ENCODE measurements around the gene C2CD2L.
A peak's percentile ranks its signal among the peaks of the same experiment; 100 is the strongest.

C2CD2L gene

GRCh38 chr11:119149018-119149785, 42.1 kb downstream of the C2CD2L start, which contains the start of gene ABCG4:
ABCG4 (plus strand) TSS chr11:119149052; CDS start chr11:119149966, 914 bp downstream.
- H3K36me3 ChIP-seq (ENCODE audit: insufficient read depth, low read length): no peaks in the 10 kb centered on the region
- H3K79me2 ChIP-seq (ENCODE audit: insufficient read depth, low read length): no peaks in the 10 kb centered on the region
- H2AFZ ChIP-seq (ENCODE audit: low read length): peak within 1 kb of the TSS; percentile 90
- H3K27me3 ChIP-seq (ENCODE audit: insufficient read depth, low read length, poor library complexity, severe bottlenecking): peaks cover 4% of the 10 kb centered on the region
- peak within 1 kb of the TSS; percentile 88 for H3K4me2 ChIP-seq (ENCODE audit: low read depth, low read length, poor library complexity, severe bottlenecking)
- H3K9me3 ChIP-seq (ENCODE audit: insufficient read depth, low read depth, low read length): no peaks in the 10 kb centered on the region
- peak within 1 kb of the TSS; percentile 64 for H3K9ac ChIP-seq (ENCODE audit: low read depth, low read length, poor library complexity, severe bottlenecking)
- no peaks in the 10 kb centered on the region for H3K9me2 ChIP-seq (replicated peaks; ENCODE audit: low read depth, low read length)
- H4K20me1 ChIP-seq (ENCODE audit: insufficient read depth, low read length, poor library complexity, severe bottlenecking): no peaks in the 10 kb centered on the region
- TF ChIP-seq CTCF (conservative IDR thresholded peaks at IDR 0.05; ENCODE audit: low read length): no peak
- TF ChIP-seq EZH2phosphoT487 (IDR thresholded peaks at IDR 0.05; ENCODE audit: borderline replicate concordance): no peak
- peaks cover 12% of the 10 kb centered on the region for H3K4me1 ChIP-seq (ENCODE audit: insufficient read depth, low read length, poor library complexity, severe bottlenecking)
- H3K4me3 ChIP-seq (ENCODE audit: low read length, poor library complexity, severe bottlenecking): peak within 1 kb of the TSS; percentile 74
- H3F3A ChIP-seq (ENCODE audit: low read depth): no peaks in the 10 kb centered on the region

GRCh38 chr11:119149786-119150275, 42.7 kb downstream of the C2CD2L start:
- Histone ChIP-seq H3K4me3 (ENCODE audit: low read length, poor library complexity, severe bottlenecking) (no peak overlapping the region), H3K27me3 (ENCODE audit: insufficient read depth, low read length, poor library complexity, severe bottlenecking) (peaks cover 4% of the 10 kb centered on the region), H2AFZ (ENCODE audit: low read length) (no peak overlapping the region), H3K9me2 (replicated peaks; ENCODE audit: low read depth, low read length) (no peaks in the 10 kb centered on the region), H3K4me2 (ENCODE audit: low read depth, low read length, poor library complexity, severe bottlenecking) (no peak overlapping the region), H3K36me3 (ENCODE audit: insufficient read depth, low read length) (no peaks in the 10 kb centered on the region), H3K79me2 (ENCODE audit: insufficient read depth, low read length) (no peaks in the 10 kb centered on the region), H4K20me1 (ENCODE audit: insufficient read depth, low read length, poor library complexity, severe bottlenecking) (no peaks in the 10 kb centered on the region), H3K9me3 (ENCODE audit: insufficient read depth, low read depth, low read length) (no peaks in the 10 kb centered on the region), H3F3A (ENCODE audit: low read depth) (no peaks in the 10 kb centered on the region), H3K4me1 (ENCODE audit: insufficient read depth, low read length, poor library complexity, severe bottlenecking) (peaks cover 12% of the 10 kb centered on the region), H3K9ac (ENCODE audit: low read depth, low read length, poor library complexity, severe bottlenecking) (no peak overlapping the region)
- TF ChIP-seq CTCF (conservative IDR thresholded peaks at IDR 0.05; ENCODE audit: low read length): no peak
- no peak for TF ChIP-seq EZH2phosphoT487 (IDR thresholded peaks at IDR 0.05; ENCODE audit: borderline replicate concordance)

- no peaks in the 10 kb centered on the region for H3K9me2 ChIP-seq (replicated peaks; ENCODE audit: low read depth, low read length)
- H3K4me2 ChIP-seq (ENCODE audit: low read depth, low read length, poor library complexity, severe bottlenecking): no peak overlapping the region
- peaks cover 17% of the 10 kb centered on the region for H3K4me1 ChIP-seq (ENCODE audit: insufficient read depth, low read length, poor library complexity, severe bottlenecking)
- no peaks in the 10 kb centered on the region for H3K79me2 ChIP-seq (ENCODE audit: insufficient read depth, low read length)
- no peaks in the 10 kb centered on the region for H3F3A ChIP-seq (ENCODE audit: low read depth)
- H3K27me3 ChIP-seq (ENCODE audit: insufficient read depth, low read length, poor library complexity, severe bottlenecking): peaks cover 4% of the 10 kb centered on the region
- no peaks in the 10 kb centered on the region for H3K36me3 ChIP-seq (ENCODE audit: insufficient read depth, low read length)
- H3K9ac ChIP-seq (ENCODE audit: low read depth, low read length, poor library complexity, severe bottlenecking): no peak overlapping the region
- H2AFZ ChIP-seq (ENCODE audit: low read length): no peak overlapping the region
- no peaks in the 10 kb centered on the region for H3K9me3 ChIP-seq (ENCODE audit: insufficient read depth, low read depth, low read length)
- H4K20me1 ChIP-seq (ENCODE audit: insufficient read depth, low read length, poor library complexity, severe bottlenecking): no peaks in the 10 kb centered on the region
- H3K4me3 ChIP-seq (ENCODE audit: low read length, poor library complexity, severe bottlenecking): no peak overlapping the region
- no peak for TF ChIP-seq CTCF (conservative IDR thresholded peaks at IDR 0.05; ENCODE audit: low read length)
Measured at GRCh38 chr11:119152043-119152442, 44.9 kb downstream of the C2CD2L start.

Measured in Loucy (cell line).